Globus pallidus (tissue), 1 donor: Measurements from ENCODE around the gene KMT2E.
"Not testable (repeated sequence)": the region's sequence is repeated elsewhere in the genome, so short reads cannot be mapped to it uniquely, and the experiment has no call there.

ENCODE experiments used
- DNase-seq: peaks from one replicate; pipeline ENCODE4 v3.0.0-alpha.2; 2015; ENCODE audit warnings: low spot score

KMT2E gene

GRCh38 chr7:105027176-105027853 is 13.3 kb downstream of the KMT2E start:
- no peak for DNase-seq

- DNase-seq: no peak
Observed at GRCh38 chr7:105028004-105028403, 14.0 kb downstream of the KMT2E start.

GRCh38 chr7:105028941-105029340 is 14.9 kb downstream of the KMT2E start:
- DNase-seq: not testable (repeated sequence)

GRCh38 chr7:105030447-105030846 is 16.4 kb downstream of the KMT2E start:
- no peak for DNase-seq

GRCh38 chr7:105032553-105033214 is 18.7 kb downstream of the KMT2E start:
- DNase-seq: no peak

- no peak for DNase-seq
Observed at GRCh38 chr7:105035349-105035748, 21.3 kb downstream of the KMT2E start.

- DNase-seq: no peak
Observed at GRCh38 chr7:105036217-105037168, 22.5 kb downstream of the KMT2E start.

GRCh38 chr7:105037319-105037718 is 23.3 kb downstream of the KMT2E start:
- no peak for DNase-seq

- no peak for DNase-seq
Observed at GRCh38 chr7:105044449-105045070, 30.6 kb downstream of the KMT2E start.

GRCh38 chr7:105046414-105046813 is 32.4 kb downstream of the KMT2E start:
- no peak for DNase-seq

- no peak for DNase-seq
Observed at GRCh38 chr7:105047932-105048331, 33.9 kb downstream of the KMT2E start.

- no peak for DNase-seq
Observed at GRCh38 chr7:105050493-105050892, 36.5 kb downstream of the KMT2E start.

GRCh38 chr7:105050899-105051298 is 36.9 kb downstream of the KMT2E start:
- not testable (repeated sequence) for DNase-seq

- no peak for DNase-seq
Observed at GRCh38 chr7:105055084-105055483, 41.1 kb downstream of the KMT2E start.

GRCh38 chr7:105055621-105056020 is 41.6 kb downstream of the KMT2E start:
- DNase-seq: no peak

- no peak for DNase-seq
Observed at GRCh38 chr7:105057472-105057871, 43.5 kb downstream of the KMT2E start.

GRCh38 chr7:105060437-105060836 is 46.4 kb downstream of the KMT2E start:
- no peak for DNase-seq

- no peak for DNase-seq
Observed at GRCh38 chr7:105060923-105061322, 46.9 kb downstream of the KMT2E start.

GRCh38 chr7:105065104-105065503 is 51.1 kb downstream of the KMT2E start:
- no peak for DNase-seq

GRCh38 chr7:105067691-105068090 is 53.7 kb downstream of the KMT2E start:
- DNase-seq: no peak

GRCh38 chr7:105068886-105069285 is 54.9 kb downstream of the KMT2E start:
- no peak for DNase-seq

- DNase-seq: no peak
Observed at GRCh38 chr7:105073143-105073542, 59.1 kb downstream of the KMT2E start.
